Activated T-cell treated with anti-CD3 and anti-CD28 coated beads for 1 hour (primary cell): ENCODE measurements around the gene MEIS3.

Source experiments
- DNase-seq: peaks from one replicate; pipeline ENCODE4 v3.0.0-alpha.2; 2020; ENCODE audit warnings: low read depth

The MEIS3 gene

DNA sequence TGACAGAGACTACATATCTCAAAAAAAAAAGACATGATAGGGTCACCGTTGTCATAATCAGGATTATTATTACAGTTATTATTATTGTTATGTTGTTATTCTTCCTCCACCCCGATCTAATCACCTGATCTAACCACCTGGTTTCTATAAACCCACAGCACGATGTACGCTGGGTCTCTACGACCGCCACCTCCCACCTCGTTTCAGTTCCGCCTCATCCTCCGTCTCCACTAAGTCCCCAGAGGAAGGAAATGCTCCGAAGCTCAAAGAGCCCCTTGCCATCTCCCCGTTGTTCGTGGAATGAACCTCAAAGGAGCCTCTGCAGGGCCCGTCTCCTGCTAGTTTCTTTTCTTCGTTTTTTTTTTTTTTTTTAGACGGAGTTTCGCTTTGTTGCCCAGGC lies 15.9 kb upstream of the MEIS3 start:
- DNase-seq = no peak

DNA sequence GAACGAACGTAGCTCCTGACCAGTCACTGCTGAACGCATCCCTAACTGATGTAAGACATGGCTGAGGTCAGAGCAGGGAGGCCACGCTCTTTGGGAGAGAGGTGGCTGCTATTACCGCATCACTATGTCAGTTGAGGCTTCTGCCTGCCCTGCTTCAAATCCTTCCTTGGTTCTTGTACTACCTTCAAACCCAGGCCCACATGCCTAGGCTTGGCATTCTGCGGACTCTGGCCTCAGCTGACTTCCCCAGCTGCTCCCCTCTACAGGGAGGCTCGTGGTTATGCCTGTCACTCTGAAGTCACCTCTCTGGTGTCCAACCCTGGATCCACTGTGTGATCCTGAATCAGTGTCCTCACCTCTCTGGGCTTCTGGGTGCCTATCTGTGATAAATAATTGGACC lies 14.8 kb upstream of the MEIS3 start:
- no peak for DNase-seq

DNA sequence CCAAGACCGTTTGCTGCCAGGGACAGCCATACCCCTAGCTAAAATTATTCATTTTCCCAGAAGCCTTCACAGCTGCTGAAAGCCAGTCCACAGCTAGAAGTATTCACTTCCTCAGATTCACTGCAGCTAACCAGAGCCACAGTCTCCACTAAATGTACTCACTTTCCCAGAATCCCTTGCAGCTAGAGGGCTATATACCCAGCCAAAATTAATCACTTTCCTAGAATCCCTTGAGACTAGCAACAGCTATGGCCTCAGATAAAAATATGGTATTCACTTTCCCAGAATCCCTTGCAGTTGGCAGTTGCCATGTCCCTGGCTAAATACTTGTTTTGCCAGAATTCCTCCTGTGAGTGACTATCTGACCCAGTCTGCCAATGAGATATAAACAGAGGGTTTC lies 13.8 kb upstream of the MEIS3 start:
- no peak for DNase-seq

DNA sequence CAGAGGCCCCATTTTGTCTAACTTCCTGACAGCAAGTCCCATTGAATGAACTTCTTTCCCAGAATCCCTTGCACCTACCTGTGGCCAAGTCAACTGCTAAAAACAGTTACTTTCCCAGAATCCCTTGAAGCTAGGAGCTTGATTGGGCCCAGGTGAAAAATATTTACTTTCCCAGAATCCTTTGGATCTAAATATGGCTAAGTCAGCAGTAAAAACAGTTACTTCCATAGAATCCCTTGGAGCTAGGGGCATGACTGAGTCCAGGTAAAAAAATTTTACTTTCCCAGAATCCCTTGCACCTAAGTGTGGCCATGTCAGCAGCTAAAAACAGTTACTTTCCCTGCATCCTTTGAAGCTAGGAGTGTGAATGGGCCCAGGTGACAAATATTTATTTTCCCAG lies 13.2 kb upstream of the MEIS3 start:
- DNase-seq = no peak

DNA sequence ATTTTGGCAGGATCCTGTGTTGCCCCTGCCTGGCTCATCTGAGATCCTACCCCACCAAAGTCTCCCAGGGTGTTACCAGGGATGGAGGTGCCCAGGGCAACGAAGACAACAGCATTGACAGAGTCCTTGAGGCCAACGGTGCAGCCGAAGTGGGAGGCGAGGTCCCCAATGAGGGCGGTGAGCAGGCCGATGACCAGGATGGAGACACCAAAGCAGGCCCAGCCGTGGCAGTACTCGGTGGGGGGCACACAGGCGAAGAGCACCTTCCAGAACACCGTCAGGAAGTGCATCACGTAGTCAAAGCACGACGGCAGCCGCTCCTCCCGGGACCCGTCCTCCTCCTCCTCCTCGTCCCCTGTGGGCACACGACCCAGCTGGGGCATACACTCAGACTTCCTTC lies 12.8 kb upstream of the MEIS3 start:
- DNase-seq = no peak

DNA sequence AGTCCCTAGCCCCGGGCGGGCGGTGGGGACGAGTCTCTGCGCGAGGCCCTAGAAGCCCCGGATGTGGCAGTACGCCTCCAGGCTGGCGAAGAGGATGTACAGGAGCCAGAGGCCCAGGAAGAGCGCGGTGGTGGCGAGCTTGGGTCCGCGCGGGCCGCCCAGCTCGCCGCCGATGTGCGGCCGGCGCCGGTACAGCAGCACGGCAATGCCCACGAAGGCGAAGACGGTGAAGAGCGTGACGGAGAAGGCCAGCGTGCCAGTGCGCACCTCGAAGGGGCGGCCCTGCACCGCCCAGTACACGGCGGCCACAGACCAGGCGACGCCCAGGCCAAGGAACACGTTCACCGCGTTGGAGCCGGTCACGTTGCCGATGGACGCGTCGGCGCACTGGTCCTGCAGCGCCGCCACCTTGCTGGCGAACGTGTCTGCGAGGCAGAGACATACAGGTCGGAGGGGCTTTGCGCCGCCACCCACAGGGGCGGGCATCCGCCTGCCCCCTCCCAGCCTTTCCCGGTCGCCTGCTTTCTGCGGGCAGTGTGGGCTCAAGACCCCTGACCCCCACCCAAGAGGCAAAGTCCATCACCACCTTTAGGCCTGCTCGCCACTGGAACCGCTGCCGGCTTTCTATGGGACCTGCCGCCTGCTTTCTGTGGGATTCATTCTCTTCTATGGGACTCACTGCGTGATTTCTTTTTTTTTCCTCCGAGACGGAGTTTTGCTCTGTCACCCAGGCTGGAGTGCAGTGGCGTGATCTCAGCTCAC lies 10.9 kb upstream of the MEIS3 start:
- DNase-seq = no peak

DNA sequence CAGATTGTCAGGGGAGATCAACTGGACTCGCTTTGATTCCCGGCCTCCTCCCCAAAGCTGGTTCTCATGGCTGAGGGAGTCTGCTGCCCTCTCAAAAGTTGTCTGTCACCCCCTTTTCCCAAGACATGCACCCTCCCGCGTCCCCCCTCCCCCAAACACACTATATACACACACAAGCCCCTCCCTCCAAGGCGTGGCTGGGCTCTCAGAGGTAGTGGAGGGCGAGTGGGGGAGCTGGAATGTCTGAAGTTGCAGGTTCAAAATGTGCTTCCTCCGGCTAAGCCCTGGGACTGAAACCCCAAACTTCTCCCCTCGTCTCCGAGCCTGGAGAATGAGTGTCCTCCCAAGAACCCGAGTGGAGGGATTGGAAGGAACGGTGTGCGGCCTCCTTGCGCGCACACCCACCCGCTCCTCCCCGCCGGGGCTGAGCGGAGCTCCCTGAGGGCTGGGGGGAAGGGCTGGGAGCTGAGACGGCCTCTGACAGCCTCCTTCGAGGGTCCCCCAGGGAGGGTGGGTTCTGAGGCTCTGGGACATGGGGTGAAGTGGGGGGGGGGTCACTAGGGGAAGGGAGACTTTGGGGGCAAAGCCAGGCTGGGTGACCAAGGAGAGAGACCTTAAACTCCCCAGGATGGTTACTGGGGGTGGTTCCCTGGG lies 9.9 kb upstream of the MEIS3 start:
- DNase-seq = no peak

DNA sequence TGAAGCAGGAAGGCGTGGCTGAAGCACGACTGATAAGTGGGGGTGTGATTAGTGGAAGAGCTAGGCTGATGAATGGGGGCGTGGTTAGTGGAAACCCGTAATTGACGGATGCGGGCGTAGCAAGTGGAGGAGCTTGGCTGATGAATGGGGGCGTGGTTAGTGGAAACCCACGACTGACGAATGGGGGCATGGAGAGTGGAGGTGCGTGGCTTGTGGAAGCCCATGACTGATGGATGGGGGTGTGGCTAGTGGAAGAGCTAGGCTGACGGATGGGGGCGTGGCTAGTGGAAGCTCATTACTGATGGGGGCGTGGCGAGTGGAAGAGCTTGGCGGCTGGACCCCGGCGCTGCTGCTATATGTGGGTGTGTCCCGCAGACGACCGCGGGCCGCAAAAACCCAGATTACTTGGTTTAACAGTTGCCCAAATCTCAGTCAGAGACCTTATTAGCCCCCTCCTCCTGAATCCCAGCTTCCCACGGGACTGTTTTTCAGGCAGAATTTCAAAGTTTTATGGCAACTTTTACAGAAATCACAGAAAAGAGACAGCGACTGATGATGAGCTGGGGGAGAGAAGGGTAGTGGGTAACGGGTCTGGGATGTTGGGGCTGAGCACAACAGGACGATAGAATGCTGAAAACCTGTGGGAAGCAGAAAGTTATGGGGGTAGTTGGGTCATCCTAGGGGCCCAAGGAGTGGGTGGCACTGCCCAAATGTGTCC lies 9.0 kb upstream of the MEIS3 start:
- peak; percentile 65 for DNase-seq

DNA sequence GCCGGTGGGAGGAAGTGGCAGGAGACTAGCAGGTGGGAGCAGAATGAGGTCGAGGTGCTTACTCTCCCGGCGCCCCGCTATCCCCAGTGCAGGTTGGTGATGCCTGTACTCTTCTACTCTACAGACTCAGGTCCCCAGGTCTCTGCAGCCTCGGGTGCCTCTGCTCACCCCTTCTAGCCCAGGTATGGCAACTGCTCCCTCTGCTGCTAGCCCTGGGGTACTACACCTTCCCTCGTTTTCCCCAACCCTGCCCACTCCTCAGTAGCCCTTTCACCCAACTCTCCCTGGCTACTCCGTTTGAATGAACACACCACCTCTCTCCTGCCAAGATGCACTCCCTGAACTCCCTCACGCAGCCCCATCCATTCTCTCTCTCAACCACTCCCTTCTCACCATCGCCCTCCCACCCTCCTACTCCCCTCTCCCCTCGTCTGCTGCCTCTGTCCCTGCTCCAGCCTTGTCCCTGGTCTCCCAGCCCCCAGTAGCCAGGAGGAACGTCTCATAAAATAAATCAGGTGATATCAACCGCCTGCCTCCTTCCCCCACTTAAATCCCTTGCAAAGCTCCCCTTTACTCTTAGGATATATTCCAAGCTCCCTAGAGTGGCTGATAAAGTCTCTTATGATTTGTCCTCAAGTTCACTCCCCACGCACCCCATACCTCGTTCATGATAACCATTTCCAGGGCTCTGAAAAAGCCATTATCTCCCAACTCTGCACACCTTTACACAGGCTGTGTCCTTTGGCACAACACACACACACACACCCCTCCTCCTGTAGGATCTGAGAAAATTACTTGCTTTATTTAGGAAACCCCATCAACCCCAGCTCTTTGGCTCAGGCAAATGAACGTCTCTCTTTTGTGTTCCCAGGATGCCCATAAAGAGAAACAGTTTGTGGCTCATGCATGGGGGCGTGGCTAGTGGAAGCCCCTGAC lies 8.2 kb upstream of the MEIS3 start:
- peak; percentile 64 for DNase-seq

DNA sequence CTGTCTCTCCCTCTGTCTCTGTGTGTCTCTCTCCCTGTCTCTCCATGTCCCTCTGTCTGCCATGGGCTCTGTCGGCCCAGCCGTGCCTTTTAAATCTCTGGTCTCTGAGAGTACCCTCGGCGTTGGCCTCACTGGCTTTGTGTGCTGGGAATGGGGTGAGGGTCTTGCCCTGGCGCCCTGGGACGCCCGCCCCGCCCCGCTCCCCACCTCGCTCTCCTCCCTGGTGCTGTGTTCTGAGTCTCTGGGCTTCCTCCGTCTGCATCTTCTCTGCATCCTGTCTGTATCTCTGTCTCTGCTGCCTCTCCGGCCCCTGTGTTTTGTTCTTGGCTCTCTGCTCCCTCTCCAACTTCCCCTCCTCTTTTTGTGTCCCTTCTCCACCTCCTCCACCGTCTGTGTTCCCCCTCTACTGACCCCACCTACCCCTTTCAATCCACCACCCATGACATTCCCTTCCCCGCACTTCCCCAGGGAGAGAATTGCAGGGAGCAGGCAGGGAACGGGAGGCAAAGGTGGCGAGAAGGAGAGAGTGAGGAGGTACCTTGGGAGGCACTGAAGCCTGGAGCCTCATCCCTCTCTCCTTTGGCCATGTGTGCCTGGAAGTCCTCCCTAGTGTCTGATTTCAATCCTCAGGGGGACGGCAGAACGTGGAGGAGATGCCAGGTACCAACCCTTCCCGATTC lies 4.0 kb upstream of the MEIS3 start:
- no peak for DNase-seq

DNA sequence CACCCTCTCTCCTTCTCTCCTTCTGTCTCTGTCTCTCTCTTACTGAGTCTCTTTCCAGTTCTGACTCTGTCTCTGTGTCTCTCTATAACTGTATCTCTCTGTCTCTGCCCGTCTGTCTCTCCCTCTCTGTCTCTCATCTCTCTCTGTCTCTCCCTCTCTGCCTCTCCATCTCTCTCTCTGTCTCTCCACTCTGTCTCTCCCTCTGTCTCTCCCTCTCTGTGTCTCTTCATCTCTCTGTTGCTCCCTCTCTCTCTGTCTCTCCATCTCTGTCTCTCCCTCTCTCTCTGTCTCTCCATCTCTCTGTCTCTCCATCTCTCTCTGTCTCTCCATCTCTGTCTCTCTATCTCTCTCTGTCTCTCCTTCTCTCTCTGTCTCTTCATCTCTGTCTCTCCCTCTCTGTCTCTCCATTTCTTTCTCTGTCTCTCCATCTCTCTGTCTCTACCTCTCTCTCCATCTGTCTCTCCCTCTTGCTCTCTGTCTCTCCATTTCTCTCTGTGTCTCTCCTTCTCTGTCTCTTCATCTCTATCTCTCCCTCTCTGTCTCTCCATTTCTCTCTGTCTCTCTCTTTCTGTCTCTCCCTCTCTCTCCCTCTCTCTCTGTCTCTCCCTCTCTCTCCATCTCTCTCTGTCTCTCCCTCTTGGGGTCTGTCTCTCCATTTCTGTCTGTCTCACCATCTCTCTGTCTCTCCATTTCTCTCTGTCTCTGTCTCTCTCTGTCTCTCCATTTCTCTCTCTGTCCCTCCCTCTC lies 3.3 kb upstream of the MEIS3 start:
- DNase-seq = no peak

DNA sequence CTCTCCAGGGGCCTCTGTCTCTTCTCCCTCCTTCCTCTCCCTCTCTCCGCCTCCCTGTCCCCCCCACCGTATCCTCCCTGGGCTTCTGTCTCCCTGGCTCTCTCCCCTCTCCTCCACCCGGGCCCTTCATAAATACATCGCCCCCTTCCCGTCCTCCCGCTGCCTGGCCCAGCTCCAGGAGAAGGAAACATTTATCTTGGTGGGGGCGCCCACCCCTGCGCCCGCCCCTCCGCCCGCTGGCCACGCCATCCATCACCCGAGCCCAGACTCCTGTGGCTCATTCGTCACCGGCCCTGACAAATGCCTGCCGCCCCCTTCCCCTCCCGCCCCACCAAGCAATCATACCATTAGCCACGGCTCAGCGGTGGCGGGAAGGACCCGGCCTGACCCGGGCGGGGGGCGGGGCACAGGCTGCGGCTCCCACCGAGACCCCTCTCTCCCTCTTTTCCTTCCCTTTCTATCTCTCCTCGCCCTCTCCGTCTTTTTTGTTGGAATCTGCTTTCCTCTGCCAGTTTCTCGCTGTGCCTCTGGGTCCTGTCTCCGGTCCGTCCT lies 2.6 kb upstream of the MEIS3 start:
- DNase-seq = no peak

DNA sequence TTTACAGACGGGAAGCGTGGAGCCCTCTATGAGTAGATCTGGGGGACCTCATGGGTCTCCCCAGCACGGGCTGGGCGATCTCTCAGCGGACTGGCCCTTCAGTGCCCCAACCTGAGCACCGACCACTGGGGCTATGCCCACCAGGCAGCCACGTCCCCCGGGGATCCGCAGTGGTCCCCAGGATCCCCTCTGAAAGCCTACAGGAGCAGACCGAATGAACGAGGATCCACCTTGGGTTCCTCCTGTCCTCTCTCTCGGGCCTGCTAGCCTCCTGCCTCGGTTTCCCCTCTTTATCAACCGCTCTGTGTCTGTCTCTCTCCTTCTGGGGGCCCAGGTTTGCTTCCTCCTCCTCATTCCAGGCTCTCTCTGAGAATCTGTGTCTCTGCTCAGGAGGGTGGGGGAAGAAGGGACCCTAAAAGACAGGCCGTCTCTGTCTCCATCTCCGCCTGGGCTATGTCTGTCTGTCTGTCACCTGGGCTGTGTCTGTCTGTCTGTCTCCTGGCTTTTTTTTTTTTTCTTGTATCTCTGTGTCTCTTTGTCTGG lies 2.0 kb upstream of the MEIS3 start:
- no peak for DNase-seq

DNA sequence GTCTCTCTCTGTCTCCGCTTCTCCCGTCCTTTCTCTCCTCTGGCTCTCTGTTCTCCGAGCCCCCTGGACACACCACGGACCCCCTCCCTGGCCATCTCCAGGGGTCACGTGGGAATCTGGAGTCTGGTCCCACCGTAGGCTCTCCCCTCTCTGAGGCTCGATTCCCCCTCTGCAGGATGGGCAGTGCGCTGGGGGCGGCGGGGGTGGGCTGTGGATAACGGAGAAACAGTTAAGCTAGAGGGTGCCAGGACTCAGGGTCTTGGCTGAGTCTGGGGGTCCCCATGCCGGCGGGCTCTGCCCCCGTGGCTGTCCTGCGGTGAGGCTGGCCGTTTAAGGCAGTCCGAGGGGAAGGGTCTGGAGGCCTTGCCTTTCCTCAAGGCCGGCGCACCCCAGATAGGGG lies 462 bp upstream of the MEIS3 start:
- DNase-seq = no peak

DNA sequence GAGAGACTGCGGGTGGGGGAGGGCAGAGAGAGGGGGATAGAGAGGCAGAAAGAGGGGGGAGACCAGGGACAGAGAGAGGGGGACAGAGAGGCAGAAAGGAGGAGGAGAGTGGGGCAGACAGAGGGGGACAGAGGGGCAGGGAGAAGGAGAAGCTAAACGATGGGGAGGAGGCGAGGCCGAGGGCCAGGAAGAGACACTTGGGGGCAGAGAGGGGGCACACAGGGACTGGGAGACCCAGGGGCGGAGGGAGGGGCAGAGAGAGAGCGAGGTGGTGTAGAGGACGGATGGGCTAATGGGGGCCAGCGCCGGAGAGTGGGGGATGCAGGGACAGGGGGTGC lies 666 bp downstream of the MEIS3 start:
- no peak for DNase-seq

DNA sequence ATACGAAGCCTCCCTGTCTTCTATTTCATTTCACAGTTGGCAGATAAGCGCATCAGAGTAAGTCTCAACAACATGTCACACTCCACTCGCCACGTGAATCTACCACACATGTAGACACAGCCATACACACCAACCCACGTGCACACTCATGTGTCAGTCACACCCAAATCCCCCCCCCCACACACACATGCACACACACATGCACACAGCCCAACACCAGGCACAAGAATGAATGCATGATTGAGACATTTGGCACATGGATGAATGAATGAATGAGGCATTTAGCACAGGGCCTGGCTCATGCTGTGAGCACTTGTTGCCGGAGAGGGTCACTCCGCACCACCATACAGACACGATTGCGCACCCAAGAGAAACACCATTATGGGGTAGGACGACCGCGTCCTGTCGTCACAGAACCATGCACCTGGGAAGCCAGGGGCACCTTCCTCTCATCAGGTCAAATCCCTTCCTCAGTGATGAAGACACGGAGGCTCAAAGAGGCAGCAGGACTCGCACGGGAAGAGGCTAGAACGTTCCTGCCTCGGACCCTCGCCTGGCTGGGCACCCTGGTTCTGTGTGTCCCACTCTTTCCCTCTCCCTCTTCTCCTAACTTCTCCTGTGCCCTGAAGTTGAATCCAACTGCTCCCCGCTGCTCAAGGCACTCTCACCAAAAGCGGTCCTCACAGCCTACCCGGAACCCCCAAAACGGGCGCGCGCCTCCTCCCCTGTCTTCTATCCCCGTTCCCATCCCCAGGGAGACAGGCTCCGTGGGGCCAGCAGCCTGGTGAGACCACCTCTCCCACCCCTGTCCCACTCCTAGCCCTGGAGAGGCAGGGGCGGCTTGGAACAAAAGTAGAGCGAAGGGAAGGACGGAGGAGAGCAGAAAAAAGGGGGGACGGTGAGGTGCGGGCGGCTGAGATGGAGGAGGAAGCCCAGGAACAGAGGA lies 1.3 kb downstream of the MEIS3 start:
- no peak for DNase-seq

DNA sequence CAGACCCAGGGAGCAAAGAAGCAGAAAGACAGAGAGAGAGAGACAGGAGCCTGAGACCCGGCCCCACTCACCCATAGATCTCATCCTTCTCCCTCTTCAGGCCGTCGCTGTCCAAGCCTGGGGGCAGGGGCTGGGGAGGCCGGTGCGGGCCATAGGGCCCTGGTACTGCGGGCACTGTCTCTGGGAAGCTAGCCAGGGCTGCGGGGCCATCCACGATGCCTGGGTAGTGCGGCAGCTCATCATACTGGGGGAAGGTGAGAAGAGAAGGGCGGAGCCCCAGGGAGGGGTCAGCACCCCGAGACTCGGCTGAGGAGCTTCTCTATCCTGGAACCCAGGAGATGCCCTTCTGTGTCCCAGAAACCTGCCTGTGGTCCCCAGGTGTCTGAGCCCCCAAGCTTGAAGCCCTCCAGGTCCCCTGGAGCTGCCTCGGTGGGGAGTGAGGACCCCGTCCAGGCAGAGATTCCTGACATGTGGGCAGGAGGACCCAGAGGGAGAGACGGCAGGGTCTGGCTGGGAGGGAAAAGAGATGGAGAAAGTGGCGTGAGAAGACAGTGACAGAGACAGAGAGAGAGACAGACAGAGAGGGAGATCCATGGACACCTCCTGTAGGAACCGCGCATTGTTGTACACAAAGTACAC lies 2.1 kb downstream of the MEIS3 start:
- no peak for DNase-seq

DNA sequence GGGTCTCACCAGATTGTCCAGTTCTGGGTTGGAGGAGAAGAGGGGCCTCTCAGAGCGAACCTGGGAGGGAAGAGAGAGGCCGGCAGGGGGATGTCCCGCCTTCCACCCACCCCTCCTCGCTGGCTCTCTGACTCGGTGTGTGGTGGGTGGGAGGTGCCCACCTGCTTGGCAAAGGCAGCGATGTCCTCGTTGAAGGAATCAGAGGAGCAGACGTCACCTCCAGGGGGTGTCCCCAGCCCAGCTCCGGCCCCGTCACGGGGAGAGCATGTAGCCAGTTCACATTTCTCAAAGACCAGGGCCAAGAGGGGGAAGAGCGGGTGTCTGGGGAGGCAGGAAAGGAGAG lies 2.7 kb downstream of the MEIS3 start:
- no peak for DNase-seq
